ENCODE measurements around the gene MAP2K5. TPM values are rescaled to one million over a fixed set of nuclear protein-coding genes. Genes with fewer than 3 reads are reported as not detected.

MAP2K5 gene
- total RNA-seq, 1 donor from 2014 or later: 19.6 TPM

GRCh38 chr15:67554580-67554979, 12.1 kb downstream of the MAP2K5 start:
- Mint-ChIP-seq H3K9me3 (peaks cover 11% of the 10 kb centered on the region), H3K27me3 (ENCODE audit: low read depth) (no peaks in the 10 kb centered on the region), H3K4me1 (peaks cover 9% of the 10 kb centered on the region), H3K27ac (ENCODE audit: unreplicated experiment) (no peak overlapping the region), H3K36me3 (ENCODE audit: low read depth) (peaks cover 29% of the 10 kb centered on the region), H3K4me3 (no peak overlapping the region)
- TF ChIP-seq CTCF (conservative IDR thresholded peaks at IDR 0.05): no peak
- DNase-seq (ENCODE audit: low read depth, low spot score): no peak

- Mint-ChIP-seq H3K27me3 (ENCODE audit: low read depth) (no peaks in the 10 kb centered on the region), H3K36me3 (ENCODE audit: low read depth) (peaks cover 27% of the 10 kb centered on the region)
Observed at GRCh38 chr15:67556976-67557570, 14.6 kb downstream of the MAP2K5 start.

GRCh38 chr15:67558502-67558901, 16.0 kb downstream of the MAP2K5 start:
- H3K27me3 Mint-ChIP-seq (ENCODE audit: low read depth): no peaks in the 10 kb centered on the region
- no peak overlapping the region for H3K4me3 Mint-ChIP-seq
- H3K4me1 Mint-ChIP-seq: peaks cover 12% of the 10 kb centered on the region
- H3K9me3 Mint-ChIP-seq: peaks cover 13% of the 10 kb centered on the region
- H3K36me3 Mint-ChIP-seq (ENCODE audit: low read depth): peaks cover 27% of the 10 kb centered on the region
- no peak for TF ChIP-seq CTCF (conservative IDR thresholded peaks at IDR 0.05)
- DNase-seq (ENCODE audit: low read depth, low spot score): no peak
- H3K27ac Mint-ChIP-seq (ENCODE audit: unreplicated experiment): no peak overlapping the region

More at GRCh38 chr15:67556976-67557570, 14.6 kb downstream of the MAP2K5 start:
- DNase-seq (ENCODE audit: low read depth, low spot score): no peak
- no peaks in the 10 kb centered on the region for H3K4me1 Mint-ChIP-seq
- H3K9me3 Mint-ChIP-seq: peaks cover 13% of the 10 kb centered on the region
- H3K4me3 Mint-ChIP-seq: no peak overlapping the region
- TF ChIP-seq CTCF (conservative IDR thresholded peaks at IDR 0.05): no peak
- no peak overlapping the region for H3K27ac Mint-ChIP-seq (ENCODE audit: unreplicated experiment)

- H3K36me3 Mint-ChIP-seq (ENCODE audit: low read depth): peaks cover 27% of the 10 kb centered on the region
- no peak for TF ChIP-seq CTCF (conservative IDR thresholded peaks at IDR 0.05)
- H3K27me3 Mint-ChIP-seq (ENCODE audit: low read depth): no peaks in the 10 kb centered on the region
- H3K4me1 Mint-ChIP-seq: peaks cover 18% of the 10 kb centered on the region
- H3K27ac Mint-ChIP-seq (ENCODE audit: unreplicated experiment): no peak overlapping the region
- no peak overlapping the region for H3K4me3 Mint-ChIP-seq
- H3K9me3 Mint-ChIP-seq: peaks cover 13% of the 10 kb centered on the region
- no peak for DNase-seq (ENCODE audit: low read depth, low spot score)
Observed at GRCh38 chr15:67559158-67559557, 16.7 kb downstream of the MAP2K5 start.

GRCh38 chr15:67559576-67559975, 17.1 kb downstream of the MAP2K5 start:
- Mint-ChIP-seq H3K36me3 (ENCODE audit: low read depth) (peaks cover 27% of the 10 kb centered on the region), H3K27ac (ENCODE audit: unreplicated experiment) (no peak overlapping the region), H3K9me3 (peaks cover 13% of the 10 kb centered on the region), H3K27me3 (ENCODE audit: low read depth) (no peaks in the 10 kb centered on the region), H3K4me3 (no peak overlapping the region), H3K4me1 (peaks cover 23% of the 10 kb centered on the region)
- no peak for TF ChIP-seq CTCF (conservative IDR thresholded peaks at IDR 0.05)
- DNase-seq (ENCODE audit: low read depth, low spot score): no peak

Measured in neural crest cell (in vitro differentiated cells).